Common myeloid progenitor, CD34-positive (primary cell): ENCODE measurements around the gene TMEM178A.

Experiments used
- CTCF ChIA-PET: fragments of 350-600 bp; sonication (Branson Sonifier 250); formaldehyde crosslinking; loops from one replicate; lab custom pipeline; 2021; ENCODE audit warnings: antibody characterized with exemption; lab: Charles Lee
- POLR2A ChIA-PET: fragments of 350-600 bp; sonication (Branson Sonifier 250); formaldehyde crosslinking; loops from one replicate; lab custom pipeline; 2021; ENCODE audit warnings: antibody characterized with exemption; lab: Charles Lee
- DNase-seq, 3 donors: peaks; one replicate each; pipeline versions ENCODE4 v3.0.0 to v3.0.0-alpha.2; 2013
- H3K27ac ChIP-seq, 2 experiments: 1 replicate in 1 of 2; 2 replicates in 1 of 2; pipeline ENCODE4 v1.7.0; 2013; ENCODE audit warnings: inconsistent platforms in 2 of 2, low read length in 2 of 2, mild to moderate bottlenecking in 2 of 2, low read depth in 1 of 2, moderate library complexity in 1 of 2; ENCODE audit not compliant: severe bottlenecking in 2 of 2, insufficient read depth in 1 of 2, poor library complexity in 1 of 2
- H3K27me3 ChIP-seq, 5 experiments: replicated peaks in 2 of 5; 1 replicate in 3 of 5; 2 replicates in 2 of 5; pipeline versions ENCODE4 v1.6.1 to v1.7.0; 2013; ENCODE audit warnings: low read length in 4 of 5, mild to moderate bottlenecking in 2 of 5, moderate library complexity in 2 of 5, inconsistent platforms in 1 of 5; ENCODE audit not compliant: insufficient read depth in 5 of 5, control insufficient read depth in 4 of 5
- H3K36me3 ChIP-seq, 4 experiments: 1 replicate in 2 of 4; 2 replicates in 2 of 4; pipeline versions ENCODE4 v1.6.1 to v1.7.0; 2013; ENCODE audit warnings: low read length in 3 of 4, control low read depth in 1 of 4, mild to moderate bottlenecking in 1 of 4; ENCODE audit not compliant: control insufficient read depth in 4 of 4, insufficient read depth in 4 of 4
- H3K4me1 ChIP-seq, 4 experiments: 1 replicate in 3 of 4; 2 replicates in 1 of 4; pipeline versions ENCODE4 v1.6.1 to v1.7.1; 2013; ENCODE audit warnings: low read length in 3 of 4, mild to moderate bottlenecking in 3 of 4, control low read depth in 1 of 4, inconsistent platforms in 1 of 4, moderate library complexity in 1 of 4; ENCODE audit not compliant: control insufficient read depth in 4 of 4, insufficient read depth in 4 of 4; ENCODE audit errors: control extremely low read depth in 1 of 4
- H3K4me3 ChIP-seq, 7 experiments: 1 replicate in 4 of 7; 2 replicates in 3 of 7; pipeline versions ENCODE4 v1.5.1 to v1.7.0; 2013; ENCODE audit warnings: mild to moderate bottlenecking in 7 of 7, low read length in 6 of 7, moderate library complexity in 6 of 7, inconsistent platforms in 2 of 7, low read depth in 2 of 7, control low read depth in 1 of 7; ENCODE audit not compliant: insufficient read depth in 4 of 7, control insufficient read depth in 1 of 7; ENCODE audit errors: extremely low read depth in 1 of 7
- H3K9me3 ChIP-seq, 5 experiments: 1 replicate in 4 of 5; 2 replicates in 1 of 5; pipeline versions ENCODE4 v1.6.1 to v1.7.1; 2013; ENCODE audit warnings: low read length in 4 of 5, mild to moderate bottlenecking in 2 of 5, inconsistent platforms in 1 of 5, low read depth in 1 of 5, moderate library complexity in 1 of 5; ENCODE audit not compliant: control insufficient read depth in 4 of 5, insufficient read depth in 2 of 5; ENCODE audit errors: control extremely low read depth in 1 of 5
- WGBS: methylation state at CpG from one replicate; pipeline ENCODE4 v1.1.5; 2013; ENCODE audit not compliant: insufficient coverage; 5-methylcytosine and 5-hydroxymethylcytosine counted together

TMEM178A gene

DNA sequence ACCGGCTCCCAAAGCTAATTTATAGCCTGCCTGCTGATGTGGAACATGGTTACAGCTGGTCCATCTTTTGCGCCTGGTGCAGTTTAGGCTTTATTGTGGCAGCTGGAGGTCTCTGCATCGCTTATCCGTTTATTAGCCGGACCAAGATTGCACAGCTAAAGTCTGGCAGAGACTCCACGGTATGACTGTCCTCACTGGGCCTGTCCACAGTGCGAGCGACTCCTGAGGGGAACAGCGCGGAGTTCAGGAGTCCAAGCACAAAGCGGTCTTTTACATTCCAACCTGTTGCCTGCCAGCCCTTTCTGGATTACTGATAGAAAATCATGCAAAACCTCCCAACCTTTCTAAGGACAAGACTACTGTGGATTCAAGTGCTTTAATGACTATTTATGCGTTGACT lies 51.4 kb downstream of the TMEM178A start:
- 100% methylated on average over 11 of the region's 12 CpGs for WGBS
- POLR2A ChIA-PET = no interaction called here

GRCh38 chr2:39718483-39718882 lies 52.8 kb downstream of the TMEM178A start:
- H3K4me3 ChIP-seq = no peak overlapping the region
- ChIA-PET CTCF (interaction anchor here (0.6 to 2.1 kb wide), 4 partner anchors 8 to 124 kb away, joined by 3 to 6 read pairs (median 3); no protein-coding TSS in a partner anchor), POLR2A (no interaction called here)
- H3K9me3 ChIP-seq = no peaks in the 10 kb centered on the region
- 100% methylated on average over 1 of the region's 9 CpGs for WGBS
- no peaks in the 10 kb centered on the region for H3K4me1 ChIP-seq
- DNase-seq = no peak
- no peaks in the 10 kb centered on the region for H3K36me3 ChIP-seq
- H3K27ac ChIP-seq = no peak overlapping the region
- H3K27me3 ChIP-seq = no peaks in the 10 kb centered on the region

More for the DNA sequence above, 51.4 kb downstream of the TMEM178A start:
- CTCF ChIA-PET = no interaction called here
- DNase-seq = no peak
- no peaks in the 10 kb centered on the region for H3K27me3 ChIP-seq
- no peak overlapping the region for H3K27ac ChIP-seq
- no peaks in the 10 kb centered on the region for H3K36me3 ChIP-seq
- H3K4me3 ChIP-seq = no peak overlapping the region
- no peaks in the 10 kb centered on the region for H3K4me1 ChIP-seq
- H3K9me3 ChIP-seq = no peaks in the 10 kb centered on the region

DNA sequence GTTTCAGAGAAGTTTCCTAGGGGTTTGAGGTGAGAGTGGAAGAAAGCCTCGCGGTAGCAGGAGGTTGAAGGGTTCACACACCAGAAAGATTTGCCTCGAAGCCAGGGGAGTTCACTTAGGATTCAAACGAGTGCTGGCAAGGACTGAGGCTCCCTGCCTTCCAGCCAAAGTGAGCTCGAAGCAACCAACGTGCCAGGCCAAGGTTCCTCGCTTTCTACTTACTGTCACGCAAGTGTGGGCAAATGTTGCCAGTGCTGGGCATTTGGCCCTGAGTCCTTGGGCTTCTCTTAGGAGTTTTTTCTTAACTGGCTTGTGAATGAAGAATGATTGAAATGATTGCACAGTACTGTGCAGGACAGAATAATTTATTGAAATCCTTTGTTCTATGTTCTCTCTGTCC lies 53.6 kb downstream of the TMEM178A start:
- H3K27ac ChIP-seq = no peak overlapping the region
- DNase-seq = no peak
- no peak overlapping the region for H3K4me3 ChIP-seq
- ChIA-PET POLR2A (no interaction called here), CTCF (interaction anchor here (1.7 to 2.1 kb wide), 2 partner anchors 17 to 125 kb away, joined by 3 to 6 read pairs; no protein-coding TSS in a partner anchor)
- no peaks in the 10 kb centered on the region for H3K9me3 ChIP-seq
- whole genome bisulfite sequencing = 97% methylated on average over 6 of the region's 8 CpGs
- no peaks in the 10 kb centered on the region for H3K36me3 ChIP-seq
- H3K27me3 ChIP-seq = no peaks in the 10 kb centered on the region
- H3K4me1 ChIP-seq = no peaks in the 10 kb centered on the region

DNA sequence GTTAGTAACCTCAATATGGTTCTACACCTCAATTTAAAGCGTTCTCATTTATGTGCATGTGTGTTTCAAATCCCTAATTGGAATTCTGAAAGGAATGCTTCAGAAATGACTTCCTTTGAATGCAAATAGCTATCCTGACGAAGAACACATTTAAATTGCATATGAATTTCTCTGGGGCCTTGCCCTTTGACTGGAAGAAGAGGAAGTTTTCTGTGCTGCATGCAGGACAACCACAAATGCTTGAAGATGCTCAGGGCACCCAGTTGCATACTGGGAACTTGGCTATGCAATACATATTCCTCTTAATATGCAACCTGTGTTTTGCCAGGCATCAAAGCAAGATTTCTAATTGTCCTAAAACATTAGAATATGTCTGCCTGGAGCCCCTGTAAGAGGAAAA lies 55.3 kb downstream of the TMEM178A start:
- Histone ChIP-seq H3K4me3 (no peak overlapping the region), H3K27me3 (no peaks in the 10 kb centered on the region), H3K36me3 (no peaks in the 10 kb centered on the region), H3K9me3 (no peaks in the 10 kb centered on the region), H3K27ac (no peak overlapping the region), H3K4me1 (no peaks in the 10 kb centered on the region)
- CTCF ChIA-PET = interaction anchor here (1.2 to 1.4 kb wide), 2 partner anchors 8 to 24 kb away, joined by 3 to 6 read pairs; no protein-coding TSS in a partner anchor
- no peak for DNase-seq
- WGBS = 100% methylated on average over 2 of the region's 2 CpGs
- POLR2A ChIA-PET = no interaction called here

- no peaks in the 10 kb centered on the region for H3K9me3 ChIP-seq
- H3K4me3 ChIP-seq = no peak overlapping the region
- ChIA-PET CTCF (no interaction called here), POLR2A (no interaction called here)
- no peak for DNase-seq
- no peak overlapping the region for H3K27ac ChIP-seq
- H3K4me1 ChIP-seq = peaks cover 0 to 5% (median 2%) of the 10 kb centered on the region in 4 experiments
- H3K36me3 ChIP-seq = no peaks in the 10 kb centered on the region
- H3K27me3 ChIP-seq = no peaks in the 10 kb centered on the region
- 92% methylated on average over 2 of the region's 2 CpGs for whole genome bisulfite sequencing
Observed at GRCh38 chr2:39723497-39723896, 57.8 kb downstream of the TMEM178A start.

DNA sequence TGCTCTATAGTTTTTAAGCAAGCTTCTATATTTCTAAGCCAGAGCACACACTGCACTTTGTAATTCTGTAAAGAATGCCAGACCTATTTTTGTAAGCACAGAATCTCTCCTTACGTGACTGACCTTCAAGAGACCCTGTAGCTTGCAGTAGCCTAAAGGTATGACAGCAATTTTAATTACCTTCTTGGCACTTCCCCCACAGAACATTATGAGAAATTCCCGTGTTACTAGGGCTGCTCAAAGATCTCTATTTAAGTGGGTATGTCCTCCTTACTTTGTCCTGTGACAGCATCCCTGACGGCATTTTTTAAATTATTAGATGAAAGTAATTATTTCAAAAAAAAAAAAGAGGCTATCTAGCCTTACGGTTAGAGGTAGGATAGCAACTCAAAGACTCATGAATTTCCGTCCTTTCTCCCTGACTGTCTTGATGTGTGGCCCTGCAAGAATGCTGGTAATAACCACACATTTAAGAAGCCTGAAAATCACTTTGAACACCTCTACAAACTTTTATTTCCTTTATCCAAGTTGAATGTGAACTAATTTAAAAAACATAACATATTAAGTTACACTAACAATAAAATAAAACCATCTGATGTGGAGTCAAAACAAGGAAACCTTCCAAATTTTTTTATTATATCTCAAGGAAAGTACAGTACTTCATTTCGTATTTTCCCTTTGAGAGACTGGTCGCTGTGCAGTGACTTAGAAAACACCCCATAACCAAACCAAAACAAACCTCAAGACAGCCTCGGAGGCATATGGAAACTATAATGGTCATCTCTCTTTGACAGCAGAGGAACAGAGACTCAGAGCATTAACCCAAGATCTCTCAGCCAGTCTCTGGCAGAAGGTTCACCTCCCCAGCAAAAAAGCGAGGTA lies 58.5 kb downstream of the TMEM178A start:
- Histone ChIP-seq H3K36me3 (no peaks in the 10 kb centered on the region), H3K27ac (no peak overlapping the region), H3K9me3 (no peaks in the 10 kb centered on the region), H3K27me3 (no peaks in the 10 kb centered on the region), H3K4me1 (peaks cover 0 to 10% (median 3%) of the 10 kb centered on the region in 4 experiments), H3K4me3 (no peak overlapping the region)
- CTCF ChIA-PET = no interaction called here
- WGBS = 100% methylated on average over 4 of the region's 9 CpGs
- no peak for DNase-seq
- POLR2A ChIA-PET = no interaction called here

GRCh38 chr2:39724828-39725144 lies 59.1 kb downstream of the TMEM178A start:
- WGBS = 96% methylated on average over 3 of the region's 4 CpGs
- no peaks in the 10 kb centered on the region for H3K9me3 ChIP-seq
- POLR2A ChIA-PET = no interaction called here
- H3K4me3 ChIP-seq = no peak overlapping the region
- H3K4me1 ChIP-seq = peaks cover 0 to 10% (median 3%) of the 10 kb centered on the region in 4 experiments
- H3K27ac ChIP-seq = no peak overlapping the region
- CTCF ChIA-PET = no interaction called here
- H3K36me3 ChIP-seq = no peaks in the 10 kb centered on the region
- H3K27me3 ChIP-seq = no peaks in the 10 kb centered on the region
- no peak for DNase-seq
